ENCODE results near the gene GNPDA1.
"Not testable (repeated sequence)": the region's sequence is repeated elsewhere in the genome, so short reads cannot be mapped to it uniquely, and the experiment has no call there.

GNPDA1 gene

DNA sequence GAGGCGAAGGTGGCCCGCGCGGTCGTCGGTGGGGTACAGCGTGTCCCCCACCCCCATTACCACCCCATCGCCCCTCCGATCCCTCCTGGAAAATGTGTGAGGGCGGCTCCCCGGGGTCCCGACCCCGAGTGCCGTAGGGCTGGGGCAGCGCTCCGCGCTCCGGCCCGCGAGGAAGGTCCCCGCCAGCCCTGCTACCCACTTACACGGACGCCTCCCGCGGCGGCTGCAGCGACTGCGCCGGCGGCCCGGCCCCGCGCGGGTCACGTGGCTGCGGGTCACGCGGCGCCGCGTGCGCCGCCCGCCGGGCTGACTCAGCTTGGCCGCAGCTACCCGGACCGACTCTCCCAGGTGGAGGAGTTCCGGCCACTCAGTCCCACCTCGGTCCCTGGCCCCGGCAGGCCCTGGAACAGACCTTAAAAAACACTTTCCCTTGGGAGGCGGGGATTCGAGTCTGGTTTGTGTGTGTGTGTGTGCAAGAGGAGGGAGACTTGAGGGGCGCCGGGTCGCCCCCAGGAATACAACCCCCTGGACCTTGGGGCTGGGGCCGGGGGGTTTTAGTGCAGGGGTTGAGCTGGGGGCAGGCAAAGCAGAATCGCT lies at the start of gene GNPDA1:
Gene GNPDA1, minus strand, starts transcription at position 236 of the 597 bp plus-strand sequence. CDS start 992 bp downstream, outside the sequence.
- peak; percentile 41 for DNase-seq

DNA sequence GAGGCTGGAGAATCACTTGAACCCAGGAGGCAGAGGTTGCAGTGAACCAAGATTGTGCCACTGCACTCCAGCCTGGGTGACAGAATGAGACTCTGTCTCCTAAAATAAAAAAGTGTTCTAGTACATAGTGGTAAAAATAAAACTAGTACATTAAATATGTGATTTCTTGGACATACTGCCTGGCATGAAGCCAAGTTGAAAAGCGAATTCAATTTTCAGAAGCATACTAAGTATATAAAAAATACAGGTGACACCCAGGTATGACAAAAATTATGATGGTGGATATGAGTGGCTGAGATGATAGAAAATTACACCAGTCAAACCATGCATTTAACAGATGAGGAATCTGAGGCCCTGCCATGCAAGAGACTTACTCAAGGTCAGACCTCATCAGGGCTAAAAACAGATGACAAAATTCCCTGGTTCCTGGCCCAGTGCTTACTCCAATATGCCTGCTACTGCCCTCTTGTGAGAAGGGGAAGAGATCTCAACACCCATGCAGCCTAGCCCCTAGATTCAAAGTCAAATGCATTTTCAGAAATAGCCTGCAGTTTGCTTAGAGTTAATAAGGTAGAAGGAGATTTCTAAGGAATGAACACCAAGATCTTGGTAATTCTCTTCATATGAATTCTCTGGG lies 46.6 kb upstream of the GNPDA1 start:
- no peak for DNase-seq

DNA sequence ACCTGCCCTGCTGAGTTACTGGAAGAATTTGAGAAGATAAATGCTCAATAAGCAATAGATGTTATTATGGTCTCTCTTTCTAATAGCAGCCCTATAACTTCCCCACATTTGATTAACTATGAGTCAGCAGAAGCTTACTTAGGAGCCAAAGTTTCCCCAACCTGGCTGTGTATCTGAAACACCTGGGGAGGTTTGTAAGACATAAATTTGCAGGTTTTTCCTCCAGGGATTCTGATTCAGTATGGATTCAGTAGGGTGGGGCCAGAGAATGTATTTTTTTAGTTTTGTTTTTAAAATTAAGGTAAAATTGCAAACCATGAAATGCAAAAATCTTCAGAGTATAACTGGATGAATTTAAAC lies 44.9 kb upstream of the GNPDA1 start:
- DNase-seq, result no peak

- DNase-seq, result no peak
These were observed 44.2 kb upstream of the GNPDA1 start for GRCh38 chr5:142056816-142057696.

- DNase-seq, result no peak
These were observed 42.5 kb upstream of the GNPDA1 start for GRCh38 chr5:142055301-142055700.

- DNase-seq, result no peak
These were observed 40.8 kb upstream of the GNPDA1 start for GRCh38 chr5:142053426-142054151.

DNA sequence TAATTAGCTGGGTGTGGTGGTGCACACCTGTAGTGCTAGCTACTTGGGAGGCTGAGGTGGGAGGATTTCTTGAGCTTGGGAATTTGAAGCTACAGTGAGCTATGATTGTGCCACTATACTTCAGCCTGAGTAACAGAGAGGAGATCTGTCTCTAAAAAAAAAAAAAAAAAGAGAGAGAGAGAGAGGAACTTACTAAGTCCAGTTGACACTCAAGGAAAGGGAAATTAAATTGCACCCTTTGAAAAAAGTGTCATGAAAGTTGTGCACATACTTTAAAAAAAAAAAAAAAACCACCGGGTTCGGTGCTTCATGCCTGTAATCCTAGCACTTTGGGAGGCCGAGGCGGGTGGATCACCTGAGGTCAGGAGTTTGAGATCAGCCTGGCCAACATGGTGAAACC lies 39.2 kb upstream of the GNPDA1 start:
- DNase-seq, result not testable (repeated sequence)

GRCh38 chr5:142048272-142048671 lies 35.4 kb upstream of the GNPDA1 start:
- DNase-seq, result no peak

GRCh38 chr5:142046191-142046590 lies 33.4 kb upstream of the GNPDA1 start:
- no peak for DNase-seq

DNA sequence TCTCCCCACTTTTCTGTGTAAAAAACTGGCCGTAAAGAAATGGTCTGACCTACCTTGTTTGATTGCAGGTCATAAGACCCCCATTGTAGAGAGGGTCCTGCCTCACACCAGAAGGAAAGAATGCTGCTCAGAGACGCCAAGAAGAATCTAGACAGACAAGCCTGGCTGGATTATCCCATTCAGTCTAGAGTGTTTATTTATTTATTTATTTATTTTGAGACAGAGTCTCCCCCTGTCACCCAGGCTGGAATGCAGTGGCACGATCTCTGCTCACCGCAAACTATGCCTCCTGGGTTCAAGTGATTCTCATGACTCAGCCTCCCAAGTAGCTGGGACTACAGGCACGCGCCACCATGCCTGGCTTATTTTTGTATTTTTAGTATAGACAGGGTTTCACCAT lies 28.1 kb upstream of the GNPDA1 start:
- not testable (repeated sequence) for DNase-seq

DNA sequence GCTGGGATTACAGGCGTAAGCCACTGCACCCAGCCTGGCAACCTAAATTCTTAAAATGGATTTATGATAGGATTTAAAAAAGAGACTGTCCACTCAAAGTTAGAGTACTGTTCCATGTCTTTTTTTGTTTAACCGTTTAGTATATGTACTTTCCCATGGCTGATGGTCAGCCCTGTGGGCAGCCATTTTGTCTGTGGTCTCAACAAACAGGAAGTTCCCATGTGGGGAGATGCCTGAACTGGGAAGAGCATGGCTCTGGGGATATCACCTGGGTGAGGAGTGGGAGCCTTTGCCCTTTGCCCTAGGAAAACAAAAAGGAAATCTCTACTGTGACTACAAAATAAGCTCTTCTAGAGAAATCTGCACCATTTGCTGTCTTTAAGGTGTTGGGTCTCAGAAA lies 27.5 kb upstream of the GNPDA1 start:
- DNase-seq, result no peak

DNA sequence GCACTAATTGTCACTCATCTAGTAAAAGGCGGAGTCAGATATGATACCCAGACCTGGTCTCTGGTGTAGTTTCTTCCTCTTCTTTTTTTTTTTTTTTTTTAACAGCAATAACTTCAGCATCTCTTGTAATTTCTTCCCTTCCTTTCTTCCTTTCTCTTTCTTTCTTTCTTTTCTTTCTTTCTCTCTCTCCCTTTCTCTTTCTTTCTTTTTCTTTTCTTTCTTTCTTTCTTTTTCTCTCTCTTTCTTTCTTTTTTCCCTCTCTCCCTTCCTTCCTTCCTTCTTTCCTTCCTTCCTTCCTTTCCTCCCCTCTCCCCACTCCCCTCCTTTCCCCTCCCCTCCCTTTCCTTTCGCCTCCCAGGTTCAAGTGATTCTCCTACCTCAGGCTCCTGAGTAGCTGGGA lies 25.9 kb upstream of the GNPDA1 start:
- DNase-seq, result no peak

GRCh38 chr5:142037599-142037998 lies 24.8 kb upstream of the GNPDA1 start:
- DNase-seq, result not testable (repeated sequence)

DNA sequence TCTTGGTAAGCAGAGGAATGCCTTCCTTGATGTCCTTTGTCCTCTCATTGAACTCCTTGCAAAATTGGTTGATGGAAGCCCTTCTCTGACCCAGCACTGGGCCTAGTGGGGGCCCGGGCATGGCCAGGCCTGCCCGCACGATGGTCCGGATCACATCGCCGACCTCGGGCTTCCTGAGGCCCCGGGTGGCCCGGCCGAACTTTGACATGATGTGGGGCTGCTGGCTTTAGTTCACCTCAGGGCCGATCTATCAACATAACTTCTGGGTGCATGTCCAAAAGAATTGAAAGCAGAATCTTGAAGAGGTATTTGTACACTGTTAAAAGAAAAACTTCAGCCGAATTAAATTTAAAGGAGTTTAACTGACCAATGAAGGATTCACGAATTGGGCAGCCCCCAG lies 24.1 kb upstream of the GNPDA1 start:
- no peak for DNase-seq

DNA sequence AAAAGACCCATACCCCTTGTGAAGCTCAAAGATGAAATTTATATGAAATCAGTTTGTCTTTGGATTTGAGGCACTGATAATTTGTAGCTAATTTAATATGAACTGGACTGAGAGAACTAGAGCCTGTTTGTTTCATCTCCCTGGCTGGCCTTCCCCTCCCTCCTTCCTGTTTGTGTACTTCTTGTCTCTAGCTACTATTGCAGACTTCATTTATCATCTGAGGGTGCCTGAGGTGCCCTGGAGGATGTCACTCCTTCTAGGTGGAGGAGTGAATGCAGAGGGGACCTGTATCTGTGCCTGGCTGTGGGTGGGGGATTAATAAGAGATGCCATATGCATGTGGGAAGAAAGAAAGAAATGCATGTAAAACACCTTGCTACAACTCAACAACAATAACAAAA lies 22.2 kb upstream of the GNPDA1 start:
- no peak for DNase-seq

DNA sequence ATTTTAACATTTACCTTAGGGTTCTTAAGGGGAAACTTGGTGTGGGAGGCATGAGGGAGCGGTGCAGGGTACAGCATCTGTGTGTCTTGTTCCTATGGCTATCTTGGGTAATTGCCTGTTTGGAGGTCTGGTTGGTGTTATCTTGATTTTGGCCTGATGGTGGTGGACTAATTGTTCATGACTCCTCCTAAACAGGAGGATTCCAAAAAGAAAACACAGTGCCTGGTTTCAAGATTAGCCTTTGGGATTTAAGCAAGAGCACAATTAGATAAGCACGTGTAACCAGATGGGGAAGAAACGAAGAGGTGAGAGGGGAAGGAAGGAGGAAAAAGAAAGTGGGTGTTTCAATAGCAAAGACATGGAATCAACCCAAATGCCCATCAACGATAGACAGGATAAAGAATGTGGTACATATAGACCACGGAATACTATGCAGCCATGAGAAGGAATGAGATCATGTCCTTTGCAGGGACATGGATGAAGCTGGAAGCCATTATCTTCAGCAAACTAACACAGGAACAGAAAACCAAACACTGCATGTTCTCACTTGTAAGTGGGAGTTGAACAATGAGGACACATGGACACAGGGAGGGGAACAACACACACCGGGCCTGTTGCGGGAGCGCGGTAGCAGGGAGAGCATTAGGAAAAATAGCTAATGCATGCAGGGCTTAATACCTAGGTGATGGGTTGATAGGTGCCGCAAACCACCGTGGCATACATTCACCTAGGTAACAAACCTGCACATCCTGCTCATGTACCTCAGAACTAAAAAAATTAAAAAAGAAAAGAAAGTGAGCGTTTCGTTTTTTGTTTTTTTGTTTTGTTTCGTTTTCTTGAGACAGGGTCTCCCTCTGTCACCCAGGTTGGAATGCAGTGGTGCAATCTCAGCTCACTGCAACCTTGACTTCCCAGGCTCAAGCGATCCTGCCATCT lies 21.1 kb upstream of the GNPDA1 start:
- not testable (repeated sequence) for DNase-seq

DNA sequence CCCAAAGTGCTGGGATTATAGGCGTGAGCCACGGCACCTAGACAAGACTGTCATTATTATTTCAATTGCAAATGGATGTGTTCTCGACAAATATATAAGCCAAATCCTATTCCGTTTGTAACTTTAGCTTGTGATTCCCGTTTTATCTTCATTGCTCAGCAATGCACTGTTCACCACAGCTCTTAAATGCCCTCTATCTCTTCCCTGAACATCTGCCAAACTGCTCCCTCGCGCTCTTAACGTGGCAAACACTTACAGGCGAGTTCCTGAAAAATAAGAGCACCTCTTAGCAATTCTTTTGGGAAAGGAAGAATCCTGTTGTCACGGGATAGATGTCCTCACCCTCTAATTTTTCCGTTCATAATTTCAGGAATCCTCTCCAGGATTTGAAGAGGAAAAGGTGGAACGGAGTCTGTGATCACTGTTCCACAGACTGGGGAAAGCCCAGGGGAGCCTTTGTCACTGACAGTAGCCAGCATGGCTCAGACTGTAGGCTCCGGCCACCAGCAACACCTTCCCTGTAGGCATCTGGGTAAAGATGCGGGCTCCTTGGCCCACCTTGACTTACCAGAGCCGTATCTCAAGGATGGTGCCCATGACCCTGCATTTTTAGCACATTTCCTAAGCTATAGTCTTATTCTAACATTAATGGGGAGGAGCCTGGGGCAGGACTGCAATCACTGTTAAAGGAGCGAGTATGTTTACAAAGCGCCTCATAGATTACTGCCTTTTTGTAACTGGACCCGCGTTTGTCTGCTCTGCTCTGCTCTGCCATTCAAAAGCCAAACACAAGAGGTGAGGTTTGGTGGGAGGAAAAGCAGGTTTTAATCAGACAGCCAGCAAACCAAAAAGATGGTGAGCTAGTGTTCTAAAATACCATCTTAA lies 20.2 kb upstream of the GNPDA1 start:
- DNase-seq, result no peak

DNA sequence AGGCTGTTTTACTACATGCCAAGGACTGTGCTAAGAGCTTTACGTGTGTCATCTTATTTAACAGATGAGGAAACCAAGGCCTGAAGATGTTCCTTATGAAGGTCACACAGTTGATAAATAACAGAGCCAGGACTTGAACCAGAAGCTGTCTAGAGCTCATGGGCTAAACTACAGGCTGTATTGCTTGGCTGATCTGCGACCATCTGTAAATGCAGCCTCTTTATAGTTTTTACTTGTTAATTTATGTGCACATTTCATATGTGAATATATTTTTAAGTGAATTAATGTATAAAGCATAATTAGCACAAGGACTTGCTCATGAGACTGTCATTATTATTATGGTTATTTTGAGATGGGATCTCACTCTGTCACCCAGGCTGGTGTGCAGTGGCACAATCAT lies 19.3 kb upstream of the GNPDA1 start:
- DNase-seq, result no peak

- DNase-seq, result no peak
These were observed 12.8 kb upstream of the GNPDA1 start for GRCh38 chr5:142025637-142026036.

DNA sequence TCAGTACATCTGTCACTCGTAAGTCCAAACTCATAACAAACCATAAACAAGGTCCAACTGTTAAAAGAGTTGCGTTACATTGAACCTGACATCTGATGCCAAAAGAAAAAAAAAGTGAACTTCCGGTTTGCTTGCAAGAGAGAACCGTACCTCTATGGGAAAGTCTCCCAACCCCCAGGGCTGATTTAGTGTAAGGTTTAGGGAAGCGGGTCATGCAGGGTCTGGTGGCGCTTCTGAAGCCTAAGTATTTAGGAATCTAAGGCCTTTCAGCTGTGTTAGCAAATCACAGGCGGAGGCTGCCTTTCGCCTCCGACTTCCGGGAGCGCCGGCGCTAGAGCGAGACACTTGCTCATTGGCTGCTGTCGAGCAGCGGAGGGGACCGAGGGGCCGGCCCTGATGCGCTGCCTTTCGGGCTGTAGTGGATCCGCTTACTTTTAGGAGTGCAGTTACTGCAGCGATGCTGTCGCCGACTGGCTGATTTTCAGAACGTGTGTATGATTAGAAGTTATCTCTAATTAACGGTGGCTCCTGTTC lies 12.0 kb upstream of the GNPDA1 start:
- peak; percentile 90 for DNase-seq

- no peak for DNase-seq
These were observed 11.0 kb upstream of the GNPDA1 start for GRCh38 chr5:142023836-142024235.

All from NCI-H446 treated with DMSO at 0.1 percent for 48 hours (cell line).